Measurements from ENCODE around the gene COTL1. TPM values are rescaled to one million over a fixed set of nuclear protein-coding genes. Genes with fewer than 3 reads are reported as not detected.

The COTL1 gene
- total and polyA plus RNA-seq, 12 donors, result 6.4 to 72.9 (median 9.7) TPM

GRCh38 chr16:84567286-84567962 is 50.5 kb downstream of the COTL1 start:
- peaks cover 0 to 49% (median 0%) of the 10 kb centered on the region in 9 donors for H3K36me3 ChIP-seq
- H3K9me3 ChIP-seq, result peaks cover 0 to 20% (median 10%) of the 10 kb centered on the region in 11 donors
- H3K27me3 ChIP-seq, result no peaks in the 10 kb centered on the region
- peaks cover 0 to 36% (median 0%) of the 10 kb centered on the region in 9 donors for H3K4me1 ChIP-seq
- WGBS, 2 donors, result 88 to 89% methylated on average over 16 of the region's 16 CpGs
- no peak overlapping the region for H3K4me3 ChIP-seq
- no peak for ATAC-seq
- TF ChIP-seq CTCF (IDR thresholded peaks at IDR 0.05), result no peak
- no peak overlapping the region for H3K27ac ChIP-seq
- DNase-seq, result no peak
- intact Hi-C loops (cut with DNase I), result no loop called here

- Histone ChIP-seq H3K9me3 (peaks cover 0 to 20% (median 10%) of the 10 kb centered on the region in 11 donors), H3K4me1 (peaks cover 0 to 42% (median 0%) of the 10 kb centered on the region in 9 donors), H3K27me3 (no peaks in the 10 kb centered on the region), H3K4me3 (no peak overlapping the region), H3K36me3 (peaks cover 0 to 49% (median 0%) of the 10 kb centered on the region in 9 donors), H3K27ac (no peak overlapping the region)
- no peak for ATAC-seq
- DNase-seq, result no peak
- TF ChIP-seq CTCF (IDR thresholded peaks at IDR 0.05), result no peak
- 82 to 84% methylated on average over 21 of the region's 21 CpGs for WGBS, 2 donors
- intact Hi-C loops (cut with DNase I), result no loop called here
Measured at GRCh38 chr16:84566545-84567257, 51.2 kb downstream of the COTL1 start.

GRCh38 chr16:84565669-84566495 is 52.0 kb downstream of the COTL1 start:
- TF ChIP-seq CTCF (IDR thresholded peaks at IDR 0.05), result no peak
- intact Hi-C loops (cut with DNase I), result no loop called here

More at GRCh38 chr16:84565669-84566495, 52.0 kb downstream of the COTL1 start:
- Histone ChIP-seq H3K27me3 (no peaks in the 10 kb centered on the region), H3K9me3 (peaks cover 0 to 16% (median 9%) of the 10 kb centered on the region in 11 donors), H3K36me3 (peaks cover 0 to 45% (median 0%) of the 10 kb centered on the region in 9 donors), H3K4me3 (no peak overlapping the region), H3K4me1 (peaks cover 0 to 44% (median 0%) of the 10 kb centered on the region in 9 donors), H3K27ac (no peak overlapping the region)
- ATAC-seq (no peak), DNase-seq (no peak)
- WGBS, 2 donors, result 92 to 94% methylated on average over 22 of the region's 22 CpGs

Measured in heart right ventricle (tissue), 16 donors.